ENCODE measurements around the gene MTPN.

MTPN gene

DNA sequence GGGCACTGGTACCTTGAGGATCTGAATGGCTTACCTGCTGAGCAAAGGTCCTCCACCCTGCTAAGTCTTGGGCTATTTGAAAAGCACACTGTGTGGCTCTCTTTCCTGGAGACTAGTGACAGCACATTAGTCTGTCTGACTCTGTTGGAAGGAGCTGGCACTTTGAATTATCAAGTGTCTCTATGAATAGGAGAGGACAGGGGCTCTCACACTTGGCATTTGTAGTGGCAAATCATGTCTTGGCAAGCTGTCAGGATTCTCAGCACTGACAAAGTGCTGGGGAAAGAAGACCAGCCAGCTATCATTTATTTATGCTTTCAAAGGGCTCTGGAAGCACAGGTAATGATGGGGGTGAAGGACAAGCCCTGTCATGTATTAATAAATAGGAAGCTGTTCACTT is 62.8 kb downstream of the MTPN start:
- Histone ChIP-seq H3F3A (ENCODE audit: insufficient read depth, low read length) (no peaks in the 10 kb centered on the region), H3K27ac (ENCODE audit: low read length) (no peak overlapping the region), H3K4me1 (ENCODE audit: low read length) (no peaks in the 10 kb centered on the region), H3K4me3 (ENCODE audit: low read length) (no peak overlapping the region), H3K36me3 (replicated peaks; ENCODE audit: insufficient read depth, low read length) (no peaks in the 10 kb centered on the region), H3K9ac (ENCODE audit: low read length) (no peak overlapping the region), H3K9me3 (replicated peaks; ENCODE audit: insufficient read depth, low read length) (no peaks in the 10 kb centered on the region), H3K4me2 (ENCODE audit: low read depth, low read length) (no peak overlapping the region), H4K20me1 (ENCODE audit: insufficient read depth, low read length) (no peaks in the 10 kb centered on the region), H3K27me3 (replicated peaks; ENCODE audit: insufficient read depth, low read length) (no peaks in the 10 kb centered on the region), H2AFZ (ENCODE audit: low read length) (no peak overlapping the region), H3K79me2 (ENCODE audit: low read length) (no peaks in the 10 kb centered on the region), H3K9me2 (replicated peaks; ENCODE audit: insufficient read depth, low read length) (no peaks in the 10 kb centered on the region)
- no peak for TF ChIP-seq EZH2 (optimal IDR thresholded peaks at IDR 0.05; ENCODE audit: low read depth, low read length)
- TF ChIP-seq EZH2phosphoT487 (IDR thresholded peaks at IDR 0.05; ENCODE audit: low read length) = no peak
- TF ChIP-seq, protein P1, sequence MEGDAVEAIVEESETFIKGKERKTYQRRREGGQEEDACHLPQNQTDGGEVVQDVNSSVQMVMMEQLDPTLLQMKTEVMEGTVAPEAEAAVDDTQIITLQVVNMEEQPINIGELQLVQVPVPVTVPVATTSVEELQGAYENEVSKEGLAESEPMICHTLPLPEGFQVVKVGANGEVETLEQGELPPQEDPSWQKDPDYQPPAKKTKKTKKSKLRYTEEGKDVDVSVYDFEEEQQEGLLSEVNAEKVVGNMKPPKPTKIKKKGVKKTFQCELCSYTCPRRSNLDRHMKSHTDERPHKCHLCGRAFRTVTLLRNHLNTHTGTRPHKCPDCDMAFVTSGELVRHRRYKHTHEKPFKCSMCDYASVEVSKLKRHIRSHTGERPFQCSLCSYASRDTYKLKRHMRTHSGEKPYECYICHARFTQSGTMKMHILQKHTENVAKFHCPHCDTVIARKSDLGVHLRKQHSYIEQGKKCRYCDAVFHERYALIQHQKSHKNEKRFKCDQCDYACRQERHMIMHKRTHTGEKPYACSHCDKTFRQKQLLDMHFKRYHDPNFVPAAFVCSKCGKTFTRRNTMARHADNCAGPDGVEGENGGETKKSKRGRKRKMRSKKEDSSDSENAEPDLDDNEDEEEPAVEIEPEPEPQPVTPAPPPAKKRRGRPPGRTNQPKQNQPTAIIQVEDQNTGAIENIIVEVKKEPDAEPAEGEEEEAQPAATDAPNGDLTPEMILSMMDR (IDR thresholded peaks at IDR 0.05; ENCODE audit: low read length) = no peak
- no peak for DNase-seq

DNA sequence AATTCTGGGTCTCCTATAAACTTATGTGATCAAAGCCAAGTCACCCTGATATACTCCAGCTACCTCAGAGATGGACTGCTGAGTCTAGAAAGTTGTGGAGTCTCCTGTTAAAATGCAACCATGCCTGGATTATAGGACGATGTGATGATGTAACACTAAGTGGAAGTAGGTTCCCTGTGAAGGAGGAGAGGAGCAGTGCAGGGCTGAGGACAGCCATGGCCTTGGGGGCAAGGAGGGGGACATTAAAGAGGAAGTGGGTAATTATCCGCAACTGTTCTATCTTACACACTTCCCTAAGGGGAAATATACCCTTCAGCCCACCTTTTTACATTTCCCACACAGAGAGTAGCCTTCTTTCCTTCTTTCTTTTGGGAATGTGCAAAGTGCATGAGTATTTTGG is 63.8 kb downstream of the MTPN start:
- Histone ChIP-seq H3K27ac (ENCODE audit: low read length) (no peak overlapping the region), H3K79me2 (ENCODE audit: low read length) (no peaks in the 10 kb centered on the region), H3F3A (ENCODE audit: insufficient read depth, low read length) (no peaks in the 10 kb centered on the region), H3K4me3 (ENCODE audit: low read length) (no peak overlapping the region), H3K9me3 (replicated peaks; ENCODE audit: insufficient read depth, low read length) (no peaks in the 10 kb centered on the region), H3K27me3 (replicated peaks; ENCODE audit: insufficient read depth, low read length) (no peaks in the 10 kb centered on the region), H4K20me1 (ENCODE audit: insufficient read depth, low read length) (no peaks in the 10 kb centered on the region), H3K4me1 (ENCODE audit: low read length) (no peaks in the 10 kb centered on the region), H3K9ac (ENCODE audit: low read length) (no peak overlapping the region), H3K36me3 (replicated peaks; ENCODE audit: insufficient read depth, low read length) (no peaks in the 10 kb centered on the region), H3K9me2 (replicated peaks; ENCODE audit: insufficient read depth, low read length) (no peaks in the 10 kb centered on the region), H3K4me2 (ENCODE audit: low read depth, low read length) (no peak overlapping the region), H2AFZ (ENCODE audit: low read length) (no peak overlapping the region)
- no peak for TF ChIP-seq EZH2phosphoT487 (IDR thresholded peaks at IDR 0.05; ENCODE audit: low read length)
- TF ChIP-seq, protein P1 (IDR thresholded peaks at IDR 0.05; ENCODE audit: low read length) = no peak
- no peak for TF ChIP-seq EZH2 (optimal IDR thresholded peaks at IDR 0.05; ENCODE audit: low read depth, low read length)
- DNase-seq = no peak

DNA sequence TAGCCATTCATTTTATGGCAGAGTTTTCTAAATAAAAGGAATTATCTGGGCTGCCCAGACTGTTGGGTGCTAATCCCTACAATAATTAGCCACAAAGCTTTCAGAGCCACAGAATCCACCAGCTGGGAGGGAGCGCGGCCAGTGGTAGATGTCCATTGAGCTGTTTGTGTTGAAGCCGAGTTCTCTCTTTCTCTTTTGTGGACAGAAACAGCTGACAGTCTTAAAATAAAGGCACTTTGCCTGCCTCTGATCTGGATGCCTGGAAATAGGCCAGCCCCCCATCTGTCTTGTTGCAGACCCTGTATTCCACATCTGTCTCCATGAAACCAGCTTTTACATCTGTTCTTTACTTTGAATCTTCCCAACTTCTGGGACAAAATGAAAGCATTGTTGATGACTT is 66.1 kb downstream of the MTPN start:
- H3K9ac ChIP-seq (ENCODE audit: low read length) = no peak overlapping the region
- H3K4me3 ChIP-seq (ENCODE audit: low read length) = no peak overlapping the region
- no peaks in the 10 kb centered on the region for H3K4me1 ChIP-seq (ENCODE audit: low read length)
- no peaks in the 10 kb centered on the region for H3K36me3 ChIP-seq (replicated peaks; ENCODE audit: insufficient read depth, low read length)
- no peaks in the 10 kb centered on the region for H3K79me2 ChIP-seq (ENCODE audit: low read length)
- no peak overlapping the region for H3K4me2 ChIP-seq (ENCODE audit: low read depth, low read length)
- no peak for DNase-seq
- H3K9me3 ChIP-seq (replicated peaks; ENCODE audit: insufficient read depth, low read length) = no peaks in the 10 kb centered on the region
- no peak overlapping the region for H3K27ac ChIP-seq (ENCODE audit: low read length)
- H3K9me2 ChIP-seq (replicated peaks; ENCODE audit: insufficient read depth, low read length) = no peaks in the 10 kb centered on the region
- no peaks in the 10 kb centered on the region for H3K27me3 ChIP-seq (replicated peaks; ENCODE audit: insufficient read depth, low read length)
- H4K20me1 ChIP-seq (ENCODE audit: insufficient read depth, low read length) = no peaks in the 10 kb centered on the region
- H3F3A ChIP-seq (ENCODE audit: insufficient read depth, low read length) = no peaks in the 10 kb centered on the region
- TF ChIP-seq EZH2phosphoT487 (IDR thresholded peaks at IDR 0.05; ENCODE audit: low read length) = no peak
- no peak for TF ChIP-seq EZH2 (optimal IDR thresholded peaks at IDR 0.05; ENCODE audit: low read depth, low read length)
- TF ChIP-seq, protein P1 (IDR thresholded peaks at IDR 0.05; ENCODE audit: low read length) = no peak
- H2AFZ ChIP-seq (ENCODE audit: low read length) = no peak overlapping the region

Data from MM.1S (cell line).